Measurements from ENCODE around the gene MATN1.

Gene MATN1

DNA sequence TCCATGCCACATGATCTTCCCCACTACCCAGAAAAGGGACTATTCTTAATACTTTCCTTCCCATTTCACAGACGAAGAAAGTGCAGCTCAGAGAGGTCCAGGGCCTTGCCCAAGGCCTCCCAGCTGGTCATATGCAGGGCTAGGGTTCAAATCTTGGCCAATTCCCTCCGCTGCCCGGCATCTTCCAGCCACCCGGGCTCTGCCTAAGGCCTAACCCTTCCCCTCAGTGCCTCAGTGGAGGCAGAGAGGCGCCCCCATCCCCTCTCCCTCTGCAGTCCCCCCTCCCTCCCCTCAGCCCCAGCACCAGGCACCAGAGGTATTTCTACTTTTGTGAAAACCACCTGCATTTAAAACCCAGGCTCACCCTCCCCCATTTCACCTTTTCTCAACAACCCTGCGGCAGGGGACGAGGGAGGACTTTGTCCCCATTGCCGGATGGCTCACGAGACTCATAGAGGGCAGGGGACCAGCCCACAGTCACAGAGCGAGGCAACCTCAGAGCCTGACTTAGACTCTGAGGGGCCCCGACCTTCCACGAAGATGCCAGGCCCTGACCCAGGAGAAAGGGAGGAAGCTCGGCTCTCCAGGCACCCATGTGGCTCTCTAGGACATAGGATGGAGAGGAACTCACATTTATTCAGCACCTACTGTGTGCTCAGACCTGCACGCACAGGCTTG lies 21.9 kb upstream of the MATN1 start:
- DNase-seq (ENCODE audit: low read depth in 2 of 2): no peak

DNA sequence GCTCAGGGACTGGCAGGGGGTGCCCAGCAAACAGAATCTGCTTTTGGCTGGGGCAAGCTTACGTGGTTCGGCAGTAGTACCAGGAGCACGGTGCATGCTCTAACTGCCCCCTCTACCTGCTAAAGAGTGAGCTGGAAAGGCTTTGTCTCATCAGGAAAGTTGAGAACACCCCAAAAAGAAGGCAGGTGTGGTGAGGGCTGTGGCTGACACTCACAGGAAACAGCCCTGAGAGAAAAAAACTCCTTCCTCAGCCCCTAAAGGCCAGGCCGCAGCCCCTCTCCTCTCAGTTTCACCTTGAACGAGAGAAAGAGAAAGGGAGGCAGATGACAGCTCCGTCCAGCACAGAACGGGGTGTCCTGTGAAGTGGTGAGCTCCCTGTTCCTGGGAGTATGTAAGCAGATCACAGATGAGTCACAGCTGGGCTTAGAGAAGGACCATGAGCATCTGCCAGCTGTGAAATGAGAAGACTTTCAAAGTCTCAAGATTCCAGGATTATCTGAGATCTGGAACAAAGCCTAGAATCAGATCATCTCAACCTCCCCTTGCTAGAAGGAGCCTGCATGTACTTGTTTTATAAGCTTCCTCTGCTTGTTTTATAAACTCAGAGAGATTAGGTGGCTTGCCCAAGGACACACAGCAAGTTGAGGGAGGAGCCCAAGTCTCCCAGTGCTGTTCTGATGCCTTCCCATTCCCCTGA lies 20.8 kb upstream of the MATN1 start:
- DNase-seq (ENCODE audit: low read depth in 2 of 2): no peak

DNA sequence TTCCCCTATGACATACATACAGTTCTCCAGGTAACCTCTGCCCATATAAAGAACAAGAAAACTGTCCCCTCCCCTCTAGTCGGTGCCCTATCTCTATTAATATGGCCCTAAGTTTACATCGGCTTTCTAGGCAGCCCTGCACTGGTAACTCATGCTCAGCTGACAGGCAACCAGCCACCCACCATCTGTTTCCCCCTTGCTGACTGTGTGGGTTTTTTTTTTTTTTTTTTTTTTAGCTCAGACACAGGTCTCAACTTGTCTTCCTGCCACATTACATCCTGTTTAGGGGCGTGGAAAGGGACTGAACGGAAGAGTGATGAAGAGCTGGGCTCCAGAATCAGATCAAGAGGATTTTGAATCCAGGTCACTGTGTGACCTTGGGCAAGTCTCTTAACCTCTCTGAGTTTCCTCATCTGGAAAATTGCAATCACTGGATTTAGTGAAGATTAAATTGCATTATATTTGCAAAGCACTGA lies 20.2 kb upstream of the MATN1 start:
- peak; percentile 38 to 63 for DNase-seq (ENCODE audit: low read depth in 2 of 2)

DNA sequence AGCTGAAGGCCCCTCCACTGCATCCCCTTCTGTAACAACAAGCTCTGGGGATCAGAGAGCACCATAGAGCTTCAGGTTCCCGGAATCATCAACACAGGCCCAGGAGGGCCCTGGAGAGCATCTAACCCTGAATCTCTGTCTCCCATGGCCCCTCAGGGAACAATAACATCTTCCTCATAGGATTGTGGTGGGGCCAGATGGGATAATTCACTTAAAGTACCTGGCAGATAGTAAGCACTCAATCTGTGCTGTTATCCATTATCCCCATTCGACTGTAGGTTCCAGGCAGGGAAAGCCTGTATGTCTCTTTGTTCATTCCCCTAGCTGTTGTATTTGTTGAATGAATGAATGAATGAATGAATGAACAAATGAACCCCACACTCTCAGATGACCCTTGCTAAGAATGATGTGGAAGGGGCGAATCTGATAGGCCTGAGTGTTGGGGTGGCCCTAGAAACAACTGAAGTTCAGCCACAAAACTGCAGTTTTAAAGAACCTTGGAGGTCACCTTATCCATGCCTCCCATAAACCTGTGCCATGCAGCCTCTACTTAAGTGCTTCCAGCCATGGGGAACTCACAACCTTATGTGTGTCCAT lies 19.7 kb upstream of the MATN1 start:
- DNase-seq (ENCODE audit: low read depth in 2 of 2): no peak

DNA sequence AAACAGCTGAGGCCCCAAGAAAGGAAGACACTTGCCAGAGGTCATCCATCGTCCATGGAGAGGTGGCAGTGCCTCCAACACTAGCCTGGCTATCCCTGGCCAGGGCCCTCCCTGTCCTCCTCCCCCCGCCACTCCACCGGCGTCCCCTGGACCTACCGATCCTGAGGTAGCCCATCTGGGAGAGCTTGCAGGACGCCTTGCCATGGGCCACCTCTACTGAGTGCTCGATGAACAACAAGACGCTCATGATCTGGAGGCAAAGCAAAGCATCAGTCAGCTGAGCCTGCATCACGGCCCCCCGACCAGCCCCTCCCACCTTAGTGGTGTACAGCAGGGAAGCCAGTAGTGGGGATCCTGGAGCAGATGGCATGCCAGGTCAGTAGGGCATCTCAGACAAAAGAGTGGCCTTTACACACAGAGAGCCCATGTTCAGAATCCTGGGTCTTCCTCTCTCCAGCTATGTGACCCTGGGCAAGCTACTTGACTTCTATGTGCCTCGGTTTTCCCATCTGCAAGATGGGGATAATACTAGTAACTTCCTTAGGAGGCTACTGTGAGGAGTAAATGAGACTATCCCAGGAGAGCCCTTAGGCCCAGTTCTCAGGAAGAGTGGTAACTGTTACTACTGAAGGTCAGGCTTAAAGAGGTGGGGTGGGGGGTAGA lies 19.0 kb upstream of the MATN1 start:
- no peak for DNase-seq (ENCODE audit: low read depth in 2 of 2)

DNA sequence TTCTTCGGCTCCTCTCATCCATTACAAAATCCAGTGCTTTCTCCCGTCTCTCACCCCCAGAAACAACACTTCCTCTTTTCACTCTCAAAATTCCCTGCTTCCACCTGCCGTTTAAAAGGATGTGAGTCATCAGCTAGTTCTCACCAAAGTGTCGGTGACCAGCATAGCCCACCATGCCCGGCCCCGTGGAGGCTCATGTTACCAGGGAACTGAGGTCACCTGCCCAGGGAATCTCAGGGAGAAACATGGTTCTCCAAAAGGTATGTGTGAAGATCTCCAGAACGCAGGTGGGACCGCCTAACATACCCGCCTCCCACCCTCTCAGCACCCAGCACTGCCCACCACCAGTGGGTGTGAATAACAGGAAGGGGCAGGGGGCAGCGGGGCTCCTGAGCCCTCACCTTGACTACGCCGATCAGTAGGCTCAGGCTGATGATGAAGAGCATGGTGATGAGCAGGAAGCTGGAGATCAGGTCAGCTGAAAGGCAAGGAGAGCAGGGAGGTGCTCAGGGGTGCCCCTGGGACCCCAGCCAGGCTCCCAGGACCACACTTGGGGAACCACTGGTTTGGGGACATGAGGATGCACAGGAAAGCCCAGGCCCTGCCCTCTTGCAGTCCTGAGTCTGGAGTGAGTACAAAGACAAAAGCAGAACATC lies 18.0 kb upstream of the MATN1 start:
- no peak for DNase-seq (ENCODE audit: low read depth in 2 of 2)

DNA sequence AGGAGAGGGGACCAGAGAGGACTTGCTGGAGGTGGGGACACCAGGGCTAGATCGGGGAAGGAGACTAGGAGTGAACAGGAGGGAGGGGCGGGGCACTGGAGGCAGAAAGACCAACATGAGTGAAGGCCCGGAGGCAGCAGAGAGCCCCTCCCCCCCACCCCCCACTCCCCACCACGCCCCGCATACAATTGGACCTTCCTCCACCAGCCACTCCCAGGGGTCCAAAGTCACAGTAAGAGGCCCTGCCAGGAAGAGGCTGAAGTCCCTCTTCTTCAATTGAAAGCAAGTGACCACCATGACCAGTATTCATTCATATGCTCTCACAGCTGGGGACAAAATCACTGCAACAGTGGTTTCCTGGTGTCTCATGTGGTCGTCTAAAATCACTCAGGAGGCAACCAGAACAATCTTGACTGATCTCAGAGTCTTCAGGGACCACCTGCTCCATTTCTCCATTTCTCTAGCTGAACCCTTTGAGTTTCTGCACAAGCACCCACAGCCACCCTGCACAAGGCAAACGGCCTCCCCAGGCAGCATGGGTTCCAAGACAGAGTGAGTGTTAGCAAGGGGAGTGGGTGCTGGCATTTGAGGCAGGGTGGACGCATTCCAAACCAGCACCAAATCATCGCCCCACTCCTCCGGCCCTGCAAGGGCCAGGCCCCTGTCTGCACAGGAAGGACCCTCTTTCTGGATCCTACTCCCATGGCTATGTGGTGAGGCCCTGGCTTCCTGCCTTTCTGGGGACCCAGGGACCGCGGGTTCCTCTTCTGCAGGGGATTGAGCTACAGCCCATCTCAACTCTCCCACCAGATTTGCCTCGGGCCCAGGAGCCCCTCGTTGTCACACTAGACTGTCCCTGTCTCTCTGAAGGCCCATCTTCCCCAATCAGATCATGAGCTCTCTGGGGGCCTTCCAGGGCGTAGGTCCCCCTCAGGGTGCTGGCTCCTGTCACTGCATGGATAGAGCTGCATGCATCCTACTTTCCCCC lies 17.2 kb upstream of the MATN1 start:
- DNase-seq (ENCODE audit: low read depth in 2 of 2): no peak

DNA sequence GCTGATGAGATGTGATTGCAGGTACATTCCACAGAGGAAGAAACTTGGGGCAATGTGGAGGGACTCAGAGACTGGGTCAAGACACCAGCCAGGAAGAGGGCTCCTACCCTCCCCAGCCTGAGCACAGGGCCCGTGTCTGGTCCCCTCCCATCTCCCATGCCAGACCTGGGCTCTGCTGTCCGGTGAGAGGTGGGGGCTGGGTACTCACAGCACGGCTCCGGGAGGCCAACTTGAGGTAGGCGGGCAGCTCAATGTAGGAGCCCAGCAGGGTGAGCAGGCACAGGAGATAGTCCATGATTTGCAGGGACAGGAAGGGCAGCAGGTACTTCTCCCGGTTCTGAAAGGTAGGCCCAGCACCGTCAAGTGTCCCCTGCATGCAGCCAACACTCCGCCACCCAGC lies 16.2 kb upstream of the MATN1 start:
- DNase-seq (ENCODE audit: low read depth in 2 of 2): no peak

DNA sequence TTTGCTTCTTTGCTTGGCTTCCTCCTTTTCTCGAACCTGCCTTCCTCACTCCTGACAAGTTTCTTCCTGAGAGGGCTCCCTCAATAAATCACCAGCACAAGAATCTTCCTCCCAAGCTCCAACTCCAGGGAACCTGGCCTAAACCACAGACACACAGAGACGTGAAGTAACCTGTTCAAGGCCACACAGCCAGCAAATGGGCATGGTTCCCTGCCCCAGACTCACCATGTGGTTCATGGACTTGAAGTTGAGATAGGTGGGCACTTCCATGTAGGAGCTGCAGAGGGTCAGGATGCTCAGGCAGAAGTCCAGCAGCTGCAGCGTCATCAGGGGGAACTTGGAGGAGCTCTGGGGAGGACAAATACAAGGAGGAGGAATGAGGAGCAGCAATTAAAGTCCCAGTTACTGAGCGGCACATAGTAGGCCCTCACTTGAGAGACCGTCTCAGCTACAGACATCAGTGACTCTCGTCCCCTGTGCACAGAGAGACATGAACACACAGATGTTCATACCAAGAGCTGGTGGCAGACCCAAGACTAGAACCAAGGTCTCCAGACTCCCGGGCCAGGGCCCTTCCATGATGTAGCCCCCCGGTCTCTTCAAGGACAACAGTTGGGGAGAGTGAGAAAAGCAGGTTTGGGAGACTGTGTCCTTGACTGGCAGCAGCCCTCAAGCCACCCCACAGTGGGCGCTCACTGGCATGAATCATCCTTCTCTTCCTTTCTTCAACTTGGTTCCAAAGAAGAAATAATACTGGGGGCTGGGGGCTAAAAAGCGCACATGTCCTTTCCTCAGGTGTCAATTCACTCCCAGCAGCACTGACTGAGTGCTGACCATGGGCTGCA lies 15.6 kb upstream of the MATN1 start:
- no peak for DNase-seq (ENCODE audit: low read depth in 2 of 2)

DNA sequence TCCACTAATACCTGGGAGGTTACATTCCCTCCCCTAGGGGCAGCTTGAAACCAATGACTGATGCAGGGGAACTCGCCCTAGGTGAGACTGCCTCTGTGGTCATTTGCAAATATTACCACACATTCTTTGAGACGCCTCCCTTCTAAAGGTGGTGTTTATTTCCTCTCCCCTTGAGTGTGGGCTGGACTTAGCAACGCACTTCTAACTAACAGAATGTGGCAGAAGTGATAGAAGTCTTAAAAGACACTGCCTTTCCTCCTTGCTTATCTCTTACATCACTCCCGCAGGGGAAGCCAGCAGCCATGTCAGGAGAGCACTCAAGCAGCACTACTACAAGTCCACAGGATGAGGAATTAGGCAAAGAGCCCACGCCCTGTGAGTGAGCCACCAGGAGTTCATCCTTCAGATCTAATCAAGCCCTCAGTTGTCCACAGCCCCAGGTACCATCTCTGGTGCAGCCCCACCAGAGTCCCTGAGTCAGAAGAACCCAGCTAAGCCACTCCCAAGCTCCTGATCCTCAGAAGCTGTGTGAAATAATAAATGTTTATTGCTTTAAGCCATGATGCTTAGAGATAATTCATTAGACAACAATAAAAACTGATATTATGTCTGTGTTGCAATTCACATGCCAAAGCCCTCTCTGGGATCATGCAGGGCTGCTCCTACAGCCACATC lies 14.8 kb upstream of the MATN1 start:
- no peak for DNase-seq (ENCODE audit: low read depth in 2 of 2)

DNA sequence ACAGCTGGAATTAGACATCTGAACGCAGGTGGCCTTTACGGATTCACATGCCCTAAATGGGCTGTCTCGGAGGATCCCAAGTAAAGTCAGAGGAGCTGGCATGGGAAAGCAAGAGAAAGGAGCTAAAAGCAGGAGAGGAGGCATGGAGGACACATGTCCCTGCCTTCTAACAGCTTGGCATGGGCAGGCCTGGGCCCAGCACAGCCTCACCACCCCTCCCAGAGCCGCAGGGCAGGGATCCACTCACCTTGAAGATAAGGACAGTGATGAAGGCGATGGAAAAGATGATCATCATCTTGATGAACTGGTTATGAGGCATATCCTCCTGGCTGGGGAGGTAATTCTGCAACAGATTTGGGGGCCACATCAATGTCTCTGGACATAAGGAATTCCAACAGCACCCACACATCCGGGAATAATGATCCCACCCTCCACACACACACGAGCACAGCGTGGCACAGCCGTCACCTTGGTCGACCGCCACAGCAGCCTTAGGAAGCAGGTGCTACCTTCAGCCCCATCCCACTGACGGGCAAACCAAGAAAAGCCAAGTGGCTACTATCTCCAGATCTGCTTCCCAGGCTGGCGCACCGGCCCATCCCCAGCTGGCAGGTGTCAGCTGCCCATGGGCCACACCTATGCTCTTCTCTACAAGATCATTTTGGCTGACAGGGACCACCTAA lies 14.1 kb upstream of the MATN1 start:
- no peak for DNase-seq (ENCODE audit: low read depth in 2 of 2)

DNA sequence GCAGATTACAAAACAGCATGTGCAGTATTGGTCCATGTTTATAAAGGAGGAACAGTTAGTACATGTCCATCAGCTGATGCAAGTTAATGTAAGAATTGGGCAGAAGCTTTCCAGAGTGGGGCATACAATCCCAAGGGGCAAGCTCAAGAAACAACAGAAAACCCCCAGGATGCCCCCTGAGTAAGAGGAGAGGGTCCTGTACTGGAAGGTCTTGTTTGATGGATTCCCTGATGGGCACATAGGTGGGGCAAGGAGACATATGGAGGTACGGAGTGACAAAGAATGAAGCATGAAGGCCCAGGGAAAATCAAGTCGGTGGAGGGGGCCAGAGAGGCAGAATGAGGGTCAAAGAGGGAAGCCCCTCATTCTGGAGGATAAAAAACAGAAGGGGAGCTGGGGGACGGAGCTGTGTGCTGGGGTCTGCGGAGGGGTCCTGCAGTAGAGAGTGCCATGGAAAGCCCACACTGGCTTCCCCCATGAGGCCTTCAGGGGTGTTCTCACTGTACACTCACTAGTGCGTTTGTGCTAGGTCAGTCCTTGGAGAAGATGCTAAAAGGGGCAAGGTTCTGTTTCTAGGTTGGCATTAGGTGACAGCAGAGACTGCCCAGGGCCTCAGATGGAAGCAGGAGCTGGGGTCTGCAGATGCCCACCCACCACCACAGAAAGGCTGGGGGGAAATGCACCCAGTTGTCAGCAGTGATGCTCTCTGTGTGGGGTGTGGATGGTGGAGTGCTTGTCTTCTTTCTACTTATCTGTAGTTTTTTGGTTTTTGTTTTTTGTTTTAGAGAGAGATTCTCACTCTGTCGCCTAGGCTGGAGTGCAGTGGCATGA lies 12.5 kb upstream of the MATN1 start:
- no peak for DNase-seq (ENCODE audit: low read depth in 2 of 2)

DNA sequence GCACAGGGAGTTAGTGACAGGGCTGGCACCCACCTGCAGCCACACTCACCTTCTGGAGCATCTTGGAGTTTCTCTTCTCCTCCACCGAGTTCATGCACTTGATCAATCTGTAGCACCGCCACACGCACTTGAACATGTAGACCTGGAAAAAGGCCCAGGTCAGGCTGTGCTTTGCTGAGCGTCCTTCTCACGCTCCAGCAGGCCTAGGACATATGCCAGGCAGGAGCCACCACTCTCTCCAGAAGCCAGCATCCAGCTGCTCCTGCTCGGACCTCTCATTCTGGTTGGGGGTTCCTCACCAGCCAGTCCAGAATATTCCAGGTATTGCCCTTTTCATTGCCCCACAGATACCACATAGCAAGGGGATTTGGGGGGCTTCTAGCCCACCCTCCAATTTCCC lies 11.7 kb upstream of the MATN1 start:
- DNase-seq (ENCODE audit: low read depth in 2 of 2): no peak

DNA sequence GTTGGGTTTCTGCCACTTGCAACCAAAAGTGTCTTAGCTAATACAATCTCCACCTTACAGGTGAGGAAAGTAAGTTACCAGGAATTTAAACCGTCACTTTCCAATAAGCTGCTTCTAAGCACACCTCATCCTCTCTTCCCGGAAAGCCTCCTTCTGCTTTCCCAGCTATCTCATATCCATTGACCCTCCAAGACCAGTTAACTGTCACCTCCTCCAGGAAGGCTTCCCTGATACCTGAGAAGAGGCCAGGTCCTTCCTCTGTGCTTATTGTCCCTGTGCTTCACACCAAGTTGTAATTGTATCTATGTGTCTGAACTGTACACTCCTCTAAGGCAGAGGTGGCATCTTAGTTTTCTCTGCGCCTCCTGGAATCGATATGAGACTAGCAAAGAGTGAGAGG lies 11.2 kb upstream of the MATN1 start:
- DNase-seq (ENCODE audit: low read depth in 2 of 2): no peak

DNA sequence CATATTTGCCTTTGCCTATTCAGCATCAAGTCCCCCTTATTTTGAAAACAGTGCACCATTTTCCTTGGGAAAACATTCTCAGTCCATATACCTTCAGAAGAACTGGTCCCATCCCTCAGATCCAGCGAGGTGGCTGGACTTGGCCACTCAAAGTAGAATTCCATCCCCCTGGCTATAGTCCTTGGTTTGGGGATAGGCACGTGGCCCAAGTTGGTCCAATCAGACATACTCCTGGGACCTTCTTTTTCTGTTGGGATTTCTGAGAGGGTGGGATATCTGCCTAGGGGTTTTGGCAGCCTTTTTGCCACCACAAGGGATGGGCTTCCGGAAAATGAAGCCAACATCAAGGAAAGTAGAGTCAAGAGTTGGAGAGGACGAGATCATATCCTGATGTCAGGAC lies 10.7 kb upstream of the MATN1 start:
- DNase-seq (ENCODE audit: low read depth in 2 of 2): no peak

DNA sequence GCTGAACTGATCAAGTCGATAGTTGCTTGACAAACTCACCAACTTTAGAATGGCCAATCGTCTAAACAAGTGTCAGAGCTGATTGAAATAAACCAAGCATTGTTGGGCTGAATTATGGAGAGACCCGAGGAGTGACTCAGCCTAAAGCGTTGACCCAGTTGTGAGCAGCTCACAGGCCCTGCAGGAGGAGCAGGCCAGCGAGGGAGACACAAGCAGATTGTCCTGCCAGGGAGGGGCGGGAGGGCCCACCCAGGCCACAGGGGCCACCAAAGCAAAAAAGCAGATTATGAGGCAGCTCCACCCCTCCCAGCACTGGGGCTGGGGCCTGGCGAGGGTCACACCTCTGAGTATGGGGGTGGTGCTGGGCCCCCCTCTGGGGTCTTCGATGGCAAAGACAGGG lies 10.1 kb upstream of the MATN1 start:
- no peak for DNase-seq (ENCODE audit: low read depth in 2 of 2)

DNA sequence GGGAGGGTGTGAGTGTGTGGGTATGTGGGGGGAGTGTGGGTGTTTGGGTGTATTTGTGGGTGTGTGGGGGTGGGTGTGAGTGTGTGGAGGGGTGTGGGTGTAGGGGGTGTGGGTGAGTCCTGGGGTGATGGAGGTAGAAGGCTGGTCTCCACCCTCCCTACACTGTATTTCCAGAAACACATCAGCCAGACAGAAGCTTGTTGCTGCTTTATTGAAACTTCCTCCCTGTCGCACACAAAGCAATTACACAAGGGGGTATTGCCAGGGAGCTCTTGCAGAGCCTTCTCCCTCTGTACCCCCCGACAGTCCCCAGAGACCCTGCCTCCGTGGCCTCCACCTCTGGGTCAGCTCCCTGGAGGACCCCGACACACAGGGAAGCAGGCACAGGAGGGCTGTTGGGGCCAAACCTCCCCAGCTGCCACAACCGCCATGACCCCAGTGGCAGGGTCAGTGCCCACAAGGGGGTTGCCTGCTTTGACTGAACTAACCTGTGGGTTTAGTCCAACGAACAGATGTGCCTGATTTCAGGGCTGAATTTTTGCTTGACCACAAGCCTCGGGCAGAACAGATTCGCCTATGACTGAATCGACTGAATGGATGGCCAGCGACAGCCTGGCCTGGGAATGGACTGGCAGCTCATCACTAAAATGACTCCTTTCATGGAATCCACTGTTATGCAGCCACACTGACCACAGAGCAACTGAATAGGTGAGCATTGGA lies 9.1 kb upstream of the MATN1 start:
- DNase-seq (ENCODE audit: low read depth in 2 of 2): no peak

Measured in activated CD8-positive, alpha-beta memory T cell treated with anti-CD3 and anti-CD28 coated beads for 4 hours (primary cell).